Measurements from ENCODE around the gene CAPRIN1.

CAPRIN1 gene

DNA sequence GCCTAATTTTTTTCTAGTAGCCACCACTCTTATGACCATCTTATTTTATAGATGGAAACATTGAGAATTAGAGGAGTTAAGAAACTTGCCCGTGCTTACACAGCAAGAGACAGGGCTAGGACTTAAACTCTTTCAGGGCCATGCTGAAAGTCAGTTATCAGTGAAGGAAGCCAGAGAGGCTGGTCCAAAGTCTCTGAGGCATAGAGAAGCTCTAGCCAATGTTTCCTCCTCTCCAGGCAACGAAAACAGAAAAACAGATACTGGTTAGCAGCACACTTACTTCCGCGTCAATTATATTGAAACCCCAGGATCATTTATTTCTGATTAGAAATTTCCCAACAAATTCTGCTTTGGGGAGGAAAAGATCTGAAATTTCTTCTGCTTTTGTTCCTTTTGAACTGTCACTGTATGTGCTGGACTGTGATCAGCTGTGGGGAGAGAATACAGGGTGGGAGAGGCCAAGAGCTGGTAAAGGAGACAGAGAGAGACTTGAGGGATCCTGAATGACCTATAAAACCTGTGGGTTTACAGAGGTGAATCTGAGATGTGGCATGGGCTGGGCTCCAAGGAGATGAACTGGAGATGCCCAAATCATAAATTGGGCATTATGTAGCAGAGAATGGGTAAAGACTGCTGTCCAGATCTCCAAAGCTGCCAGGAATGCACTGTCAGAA, 37.5 kb upstream of the CAPRIN1 start:
- DNase-seq = no peak
- H3K27ac ChIP-seq = no peak overlapping the region
- in situ Hi-C loops (cut with HindIII; ENCODE audit: low pct_ligation_motif_present, low sequenced_read_pairs) = no loop called here

DNA sequence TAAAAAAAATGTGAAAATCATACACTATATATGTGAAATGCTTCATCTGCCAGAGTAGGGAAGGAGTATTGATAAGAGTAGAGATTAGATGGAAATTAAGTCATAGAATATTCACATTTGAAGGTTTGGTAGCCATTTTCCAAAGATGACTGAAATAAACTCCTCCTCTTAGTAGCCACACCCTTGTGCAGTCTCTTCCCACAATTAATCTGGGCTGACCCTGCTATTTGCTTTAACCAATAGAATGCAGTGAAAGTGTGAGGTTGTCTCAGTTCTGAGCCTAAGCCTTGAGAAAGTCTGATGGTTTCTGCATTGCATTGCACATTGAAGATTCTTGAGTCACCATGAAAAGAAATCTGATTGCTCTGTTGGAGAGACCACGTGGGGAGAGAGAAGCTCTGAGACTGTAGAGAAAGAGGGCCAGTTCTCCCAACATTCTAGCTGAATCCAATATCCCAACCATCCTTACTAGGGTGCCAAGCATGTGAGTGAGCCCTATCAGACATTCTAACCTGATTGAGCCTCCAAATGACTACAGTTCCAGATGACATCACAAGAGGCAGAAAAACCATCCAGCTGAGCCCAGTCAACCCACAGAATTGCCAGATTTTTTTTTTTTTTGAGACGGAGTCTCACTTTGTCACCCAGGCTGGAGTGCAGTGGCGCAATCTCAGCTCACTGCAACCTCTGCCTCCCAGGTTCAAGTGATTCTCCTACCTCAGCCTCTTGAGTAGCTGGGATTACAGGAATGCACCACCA, 29.4 kb upstream of the CAPRIN1 start:
- in situ Hi-C loops (cut with HindIII; ENCODE audit: low pct_ligation_motif_present, low sequenced_read_pairs) = no loop called here
- no peak for DNase-seq

More for the DNA sequence above, 37.5 kb upstream of the CAPRIN1 start:
- H3K4me3 ChIP-seq (ENCODE audit: low read depth, low read length) = no peak overlapping the region
- H3K27me3 ChIP-seq (replicated peaks) = no peaks in the 10 kb centered on the region
- TF ChIP-seq, protein P1, sequence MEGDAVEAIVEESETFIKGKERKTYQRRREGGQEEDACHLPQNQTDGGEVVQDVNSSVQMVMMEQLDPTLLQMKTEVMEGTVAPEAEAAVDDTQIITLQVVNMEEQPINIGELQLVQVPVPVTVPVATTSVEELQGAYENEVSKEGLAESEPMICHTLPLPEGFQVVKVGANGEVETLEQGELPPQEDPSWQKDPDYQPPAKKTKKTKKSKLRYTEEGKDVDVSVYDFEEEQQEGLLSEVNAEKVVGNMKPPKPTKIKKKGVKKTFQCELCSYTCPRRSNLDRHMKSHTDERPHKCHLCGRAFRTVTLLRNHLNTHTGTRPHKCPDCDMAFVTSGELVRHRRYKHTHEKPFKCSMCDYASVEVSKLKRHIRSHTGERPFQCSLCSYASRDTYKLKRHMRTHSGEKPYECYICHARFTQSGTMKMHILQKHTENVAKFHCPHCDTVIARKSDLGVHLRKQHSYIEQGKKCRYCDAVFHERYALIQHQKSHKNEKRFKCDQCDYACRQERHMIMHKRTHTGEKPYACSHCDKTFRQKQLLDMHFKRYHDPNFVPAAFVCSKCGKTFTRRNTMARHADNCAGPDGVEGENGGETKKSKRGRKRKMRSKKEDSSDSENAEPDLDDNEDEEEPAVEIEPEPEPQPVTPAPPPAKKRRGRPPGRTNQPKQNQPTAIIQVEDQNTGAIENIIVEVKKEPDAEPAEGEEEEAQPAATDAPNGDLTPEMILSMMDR (IDR thresholded peaks at IDR 0.05; ENCODE audit: low read depth, low read length, missing control alignments) = no peak
- H3K36me3 ChIP-seq (replicated peaks) = no peaks in the 10 kb centered on the region

GRCh38 chr11:34026432-34026831, 25.1 kb upstream of the CAPRIN1 start:
- TF ChIP-seq, protein P1 (IDR thresholded peaks at IDR 0.05; ENCODE audit: low read depth, low read length, missing control alignments) = no peak
- DNase-seq = no peak
- in situ Hi-C loops (cut with HindIII; ENCODE audit: low pct_ligation_motif_present, low sequenced_read_pairs) = no loop called here
- H3K27ac ChIP-seq = no peak overlapping the region
- no peaks in the 10 kb centered on the region for H3K36me3 ChIP-seq (replicated peaks)
- H3K4me3 ChIP-seq (ENCODE audit: low read depth, low read length) = no peak overlapping the region
- no peaks in the 10 kb centered on the region for H3K27me3 ChIP-seq (replicated peaks)

More for the DNA sequence above, 29.4 kb upstream of the CAPRIN1 start:
- Histone ChIP-seq H3K27ac (no peak overlapping the region), H3K27me3 (replicated peaks) (no peaks in the 10 kb centered on the region), H3K4me3 (ENCODE audit: low read depth, low read length) (no peak overlapping the region), H3K36me3 (replicated peaks) (no peaks in the 10 kb centered on the region)
- TF ChIP-seq, protein P1 (IDR thresholded peaks at IDR 0.05; ENCODE audit: low read depth, low read length, missing control alignments) = no peak

DNA sequence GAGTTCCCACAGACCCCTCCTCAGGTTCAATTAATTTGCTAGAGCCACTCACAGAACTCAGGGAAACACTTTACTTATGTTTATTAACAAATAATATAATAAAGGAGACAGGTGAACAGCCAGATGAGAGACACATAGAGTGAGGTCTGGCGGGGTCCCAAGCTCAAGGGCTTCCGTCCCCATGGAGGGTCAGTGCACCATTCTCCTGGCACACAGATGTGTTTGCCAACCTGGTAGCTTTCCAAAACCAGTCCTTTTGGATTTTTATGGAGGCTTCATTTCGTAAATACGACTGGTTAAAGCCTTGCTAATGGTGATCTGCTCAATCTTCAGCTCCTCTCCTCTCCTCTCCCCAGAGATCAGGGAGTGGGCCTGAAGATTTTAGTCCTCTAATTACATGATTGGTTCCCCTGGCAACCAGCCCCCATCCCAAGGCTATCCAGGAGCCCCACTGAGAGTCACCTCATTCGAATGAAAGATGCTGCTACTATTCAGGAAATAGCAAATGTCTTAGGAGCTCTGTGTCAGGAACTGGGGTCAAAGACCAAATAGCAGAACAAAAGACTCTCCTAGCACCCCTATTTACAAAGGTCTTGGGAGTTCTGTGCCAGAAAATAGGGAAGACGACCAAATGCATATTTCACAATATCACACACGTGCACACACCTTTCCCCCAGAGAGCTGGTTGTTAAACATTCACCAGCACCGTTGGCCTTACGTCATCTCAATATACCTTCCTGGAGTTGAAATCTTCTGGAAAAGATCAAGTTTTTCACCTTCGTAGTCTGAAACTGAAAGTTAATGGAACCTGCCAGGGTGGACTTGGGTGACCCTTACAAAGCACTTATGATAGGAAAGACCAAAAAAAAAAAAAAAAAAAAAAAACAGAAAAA, 23.8 kb upstream of the CAPRIN1 start:
- H3K36me3 ChIP-seq (replicated peaks) = no peaks in the 10 kb centered on the region
- in situ Hi-C loops (cut with HindIII; ENCODE audit: low pct_ligation_motif_present, low sequenced_read_pairs) = no loop called here

GRCh38 chr11:34028425-34028824, 23.1 kb upstream of the CAPRIN1 start:
- no peak for DNase-seq
- TF ChIP-seq, protein P1 (IDR thresholded peaks at IDR 0.05; ENCODE audit: low read depth, low read length, missing control alignments) = no peak
- H3K4me3 ChIP-seq (ENCODE audit: low read depth, low read length) = no peak overlapping the region
- no peaks in the 10 kb centered on the region for H3K36me3 ChIP-seq (replicated peaks)
- H3K27ac ChIP-seq = no peak overlapping the region
- H3K27me3 ChIP-seq (replicated peaks) = no peaks in the 10 kb centered on the region
- in situ Hi-C loops (cut with HindIII; ENCODE audit: low pct_ligation_motif_present, low sequenced_read_pairs) = no loop called here

More for the DNA sequence above, 23.8 kb upstream of the CAPRIN1 start:
- Histone ChIP-seq H3K4me3 (ENCODE audit: low read depth, low read length) (no peak overlapping the region), H3K27me3 (replicated peaks) (no peaks in the 10 kb centered on the region), H3K27ac (no peak overlapping the region)
- no peak for DNase-seq
- TF ChIP-seq, protein P1 (IDR thresholded peaks at IDR 0.05; ENCODE audit: low read depth, low read length, missing control alignments) = no peak
